Measurements from ENCODE around the gene DIAPH2.

Gene DIAPH2

DNA sequence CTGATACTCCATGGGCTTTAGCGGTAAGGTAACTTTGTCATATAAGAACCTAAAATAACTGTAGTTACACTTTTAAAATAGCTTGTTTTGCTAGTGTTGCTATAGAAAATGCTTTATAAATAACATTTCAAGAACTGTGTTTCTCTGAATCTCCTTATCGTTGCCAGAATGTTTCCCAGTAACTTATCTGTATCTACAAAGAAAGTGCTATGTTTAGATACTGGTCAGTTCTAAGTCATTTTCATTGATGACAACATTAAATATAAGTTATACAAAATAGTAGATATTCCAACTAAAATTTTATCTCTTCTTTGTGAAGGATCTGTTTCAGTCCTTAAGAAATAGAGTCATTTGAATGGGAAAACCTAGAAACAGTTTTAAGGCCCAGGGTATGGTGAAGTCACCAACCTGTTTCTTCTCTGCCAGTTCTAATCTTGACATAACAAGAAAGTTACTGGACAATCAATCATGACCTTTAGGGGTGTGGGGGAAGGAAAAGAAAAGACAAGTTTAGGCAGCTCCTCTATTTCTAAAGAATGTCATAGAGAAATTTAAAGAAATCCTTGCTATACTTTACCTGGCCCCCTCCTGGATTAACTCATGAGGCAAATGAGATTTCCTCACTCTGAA lies 625.0 kb downstream of the DIAPH2 start:
- DNase-seq (ENCODE audit: low spot score) = no peak

DNA sequence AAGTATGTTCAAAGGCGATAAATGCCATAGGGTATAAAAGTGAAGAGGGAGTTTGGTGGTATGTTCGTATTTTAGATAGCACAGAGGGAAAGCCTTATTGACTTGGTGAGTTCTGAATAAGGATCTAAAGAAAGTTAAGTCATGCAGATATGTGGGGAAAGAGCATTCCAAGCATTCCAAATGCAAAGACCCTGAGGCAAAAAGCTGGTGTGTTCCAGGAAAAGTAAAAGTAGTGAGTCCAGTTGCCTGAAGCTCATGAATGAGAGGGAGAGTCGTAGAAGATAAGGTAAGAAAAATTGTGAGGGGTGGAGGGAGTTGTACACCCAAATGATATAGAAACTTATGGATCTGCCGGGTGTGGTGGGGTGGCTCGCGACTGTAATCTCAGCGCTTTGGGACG lies 625.7 kb downstream of the DIAPH2 start:
- no peak for DNase-seq (ENCODE audit: low spot score)

DNA sequence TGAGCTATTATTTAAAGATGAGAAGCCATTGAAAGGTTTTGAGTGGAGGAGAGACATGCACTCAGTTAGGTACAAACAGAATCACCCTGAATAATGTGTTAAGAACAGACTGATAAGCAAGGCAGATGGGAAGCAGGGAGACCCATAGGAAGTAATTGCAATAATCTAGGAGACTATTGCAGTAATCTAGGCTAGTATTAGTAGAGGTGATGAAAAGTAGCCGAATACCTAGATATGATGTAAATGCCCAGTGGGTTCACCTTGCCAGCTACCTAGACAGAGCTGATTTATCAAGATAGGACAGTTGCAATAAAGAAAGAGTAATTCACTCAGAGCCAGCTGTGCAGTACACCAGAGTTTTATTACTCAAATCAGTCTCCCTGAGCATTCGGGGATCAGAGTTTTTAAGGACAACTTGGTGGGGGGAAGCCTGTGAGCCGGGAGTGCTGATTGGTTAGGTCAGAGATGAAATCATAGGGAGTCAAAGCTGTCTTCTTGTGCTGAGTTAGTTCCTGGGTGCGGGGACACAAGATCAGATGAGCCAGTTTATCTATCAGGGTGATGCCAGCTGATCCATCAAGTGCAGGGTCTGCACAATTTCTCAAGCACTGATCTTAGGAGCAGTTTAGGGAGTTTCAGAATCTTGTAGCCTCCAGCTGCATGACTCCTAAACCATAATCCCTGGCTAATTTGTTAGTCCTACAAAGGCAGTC lies 626.6 kb downstream of the DIAPH2 start:
- DNase-seq (ENCODE audit: low spot score) = no peak

DNA sequence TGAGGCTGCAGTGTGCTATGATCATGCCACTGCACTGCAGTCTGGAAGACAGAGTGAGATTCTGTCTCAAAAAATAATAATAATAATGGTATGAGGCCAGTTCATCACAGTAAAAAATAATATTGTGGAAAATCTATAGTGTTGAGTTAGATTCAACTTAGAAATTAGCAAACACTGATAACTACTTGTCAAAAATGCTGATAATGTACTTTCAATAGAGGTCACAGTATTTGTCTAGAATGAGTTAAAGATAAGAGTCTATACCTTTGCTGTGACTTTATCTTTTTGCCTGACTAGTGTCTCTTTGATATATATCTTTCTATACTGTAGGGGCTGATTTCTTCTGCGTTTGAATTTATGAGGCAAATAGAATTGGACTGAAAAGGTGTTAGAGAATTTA lies 629.7 kb downstream of the DIAPH2 start:
- no peak for DNase-seq (ENCODE audit: low spot score)

DNA sequence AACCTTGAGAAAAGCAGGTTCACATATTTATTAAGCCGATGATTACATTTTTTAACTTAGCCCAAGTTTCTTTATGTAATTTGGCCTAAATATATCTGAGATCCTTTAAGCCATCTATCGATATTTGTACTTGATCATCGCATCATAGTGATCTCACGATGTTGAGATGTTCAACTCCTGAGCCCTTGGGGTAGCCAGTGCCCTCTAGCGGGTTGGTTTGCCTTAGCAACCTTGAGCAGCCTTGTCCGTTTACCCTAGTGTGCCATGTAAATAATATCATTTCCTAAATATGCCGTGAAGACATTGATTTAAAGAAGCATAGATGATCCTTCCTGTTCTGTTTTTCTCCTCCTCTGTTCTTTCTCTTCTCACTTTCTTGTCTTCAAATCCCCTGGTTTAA lies 631.3 kb downstream of the DIAPH2 start:
- no peak for DNase-seq (ENCODE audit: low spot score)

DNA sequence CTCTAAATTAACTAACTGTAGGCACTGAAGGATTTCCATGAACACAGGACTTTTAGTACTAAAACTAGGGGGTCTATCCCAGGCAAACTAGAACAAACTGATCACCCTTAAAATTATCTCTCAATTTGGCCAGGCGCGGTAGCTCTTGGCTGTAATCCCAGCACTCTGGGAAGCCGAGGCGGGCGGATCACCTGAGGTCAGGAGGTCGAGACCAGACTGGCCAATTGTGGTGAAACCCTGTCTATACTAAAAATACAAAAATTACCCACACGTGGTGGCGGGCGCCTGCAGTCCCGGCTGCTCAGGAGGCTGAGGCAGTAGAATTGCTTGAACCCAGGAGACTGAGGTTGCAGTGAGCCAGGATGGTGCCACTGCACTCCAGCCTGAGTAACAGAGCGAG lies 635.7 kb downstream of the DIAPH2 start:
- DNase-seq (ENCODE audit: low spot score) = no peak

DNA sequence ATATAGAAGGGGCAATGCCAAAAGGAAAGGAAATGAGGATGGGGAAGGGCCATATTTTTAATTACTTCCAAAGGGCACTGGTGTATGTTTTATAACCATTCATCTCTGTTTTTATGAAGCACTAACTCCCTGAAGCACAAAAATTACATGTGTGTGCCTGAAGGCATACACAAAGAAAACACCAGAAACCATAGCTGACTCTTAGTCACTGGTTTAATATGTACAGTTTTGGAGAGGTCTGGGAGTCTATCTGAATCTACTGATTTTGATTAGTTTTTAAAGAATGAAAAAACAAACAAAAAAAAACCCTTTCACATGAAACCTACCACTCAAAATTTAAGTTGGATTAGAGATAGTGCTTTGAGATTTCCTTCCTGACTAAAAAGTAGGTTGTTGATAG lies 637.8 kb downstream of the DIAPH2 start:
- DNase-seq (ENCODE audit: low spot score) = no peak

DNA sequence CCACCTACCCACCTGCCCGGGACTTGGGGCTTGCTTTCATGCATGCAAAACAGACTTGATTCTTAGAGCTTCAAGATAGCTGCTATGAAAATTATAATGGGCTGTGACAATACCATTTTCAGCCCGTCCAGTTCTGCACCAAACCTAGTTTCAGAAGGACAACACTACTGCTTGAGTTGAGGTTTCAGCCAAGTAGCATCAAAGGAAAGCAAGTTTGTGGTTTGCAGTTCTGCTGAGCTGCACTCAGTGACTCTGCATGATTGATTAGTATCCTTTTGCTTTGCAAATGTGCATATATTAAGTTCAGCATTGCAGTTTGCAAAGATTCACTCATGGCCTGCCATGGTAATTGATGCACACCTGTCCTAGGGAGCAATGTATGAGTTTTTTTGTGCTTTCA lies 641.8 kb downstream of the DIAPH2 start:
- no peak for DNase-seq (ENCODE audit: low spot score)

DNA sequence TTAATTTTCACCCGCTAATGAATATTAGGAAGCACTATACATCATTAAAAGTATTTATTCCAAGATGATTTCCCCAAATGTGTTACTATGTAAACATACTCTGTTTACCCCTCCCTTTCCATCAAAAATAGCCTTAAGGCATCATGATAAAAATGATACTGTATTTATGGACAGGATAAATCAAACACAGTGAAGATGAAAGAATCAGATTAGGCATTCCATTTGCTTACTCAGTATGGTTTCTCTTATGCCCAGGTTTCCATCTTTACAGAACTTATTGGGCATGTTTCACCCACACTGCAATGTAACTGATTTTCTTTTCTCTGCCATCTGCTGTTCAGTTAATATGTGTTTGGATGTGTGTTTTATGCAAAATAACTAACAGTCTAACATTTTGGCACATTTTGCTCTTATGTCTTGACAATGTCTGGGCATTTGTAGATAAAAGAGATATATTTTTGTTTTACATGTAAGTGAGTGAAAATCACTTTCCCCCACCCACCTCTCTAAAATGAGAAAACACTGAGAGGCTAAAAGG lies 644.3 kb downstream of the DIAPH2 start:
- no peak for DNase-seq (ENCODE audit: low spot score)

DNA sequence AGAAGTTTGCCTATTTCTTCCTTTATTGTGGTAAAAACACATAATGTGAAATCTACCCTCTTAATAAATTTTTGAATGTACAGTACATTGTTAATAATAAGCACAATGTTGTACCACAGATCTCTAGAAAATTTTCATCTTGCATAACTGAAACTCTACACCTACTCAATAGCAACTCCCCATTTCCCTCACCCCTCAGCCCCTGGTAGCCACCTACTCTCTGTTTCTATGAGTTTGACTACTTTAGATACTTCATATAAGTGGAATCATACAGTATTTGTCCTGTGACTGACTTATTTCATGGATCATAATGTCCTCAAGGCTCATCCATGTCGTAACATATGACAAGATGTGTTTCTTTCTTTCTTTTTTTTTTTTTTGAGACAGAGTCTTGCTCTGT lies 645.5 kb downstream of the DIAPH2 start:
- DNase-seq (ENCODE audit: low spot score) = no peak

DNA sequence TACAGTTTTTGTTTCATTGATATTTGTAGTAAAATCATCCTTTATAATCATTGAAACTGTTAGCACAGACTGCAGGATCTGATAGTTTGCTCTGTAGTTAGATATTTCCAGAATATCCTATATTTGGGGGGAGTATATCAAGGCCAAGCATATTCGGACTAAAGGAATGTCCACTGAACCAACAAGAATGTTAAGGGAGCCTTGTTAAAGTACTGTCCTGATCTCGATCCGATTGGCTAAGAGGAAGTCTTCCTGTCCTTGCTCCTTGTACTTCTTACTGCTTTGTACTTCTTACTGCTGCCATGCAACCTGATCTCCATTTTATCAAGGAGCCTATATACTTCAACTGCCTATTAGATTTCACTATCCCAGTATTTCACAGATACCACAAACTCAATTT lies 648.3 kb downstream of the DIAPH2 start:
- no peak for DNase-seq (ENCODE audit: low spot score)

DNA sequence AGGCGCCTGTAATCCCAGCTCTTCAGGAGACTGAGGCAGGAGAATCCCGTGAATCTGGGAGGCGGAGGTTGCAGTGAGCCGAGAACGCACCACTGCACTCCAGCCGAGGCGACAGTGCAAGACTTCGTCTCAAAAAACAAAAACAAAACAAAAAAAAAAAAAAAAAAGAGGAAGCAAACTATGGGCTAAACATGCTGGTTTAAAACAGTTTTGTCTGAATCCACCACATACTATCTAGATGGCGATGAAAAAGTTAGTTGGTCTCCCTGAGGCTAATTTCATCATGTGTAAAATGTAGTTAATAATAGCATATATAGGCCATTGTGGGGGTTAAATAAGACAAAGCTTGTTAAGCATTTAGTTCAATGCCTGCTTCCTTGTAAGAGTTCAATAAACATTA lies 650.2 kb downstream of the DIAPH2 start:
- DNase-seq (ENCODE audit: low spot score) = no peak

DNA sequence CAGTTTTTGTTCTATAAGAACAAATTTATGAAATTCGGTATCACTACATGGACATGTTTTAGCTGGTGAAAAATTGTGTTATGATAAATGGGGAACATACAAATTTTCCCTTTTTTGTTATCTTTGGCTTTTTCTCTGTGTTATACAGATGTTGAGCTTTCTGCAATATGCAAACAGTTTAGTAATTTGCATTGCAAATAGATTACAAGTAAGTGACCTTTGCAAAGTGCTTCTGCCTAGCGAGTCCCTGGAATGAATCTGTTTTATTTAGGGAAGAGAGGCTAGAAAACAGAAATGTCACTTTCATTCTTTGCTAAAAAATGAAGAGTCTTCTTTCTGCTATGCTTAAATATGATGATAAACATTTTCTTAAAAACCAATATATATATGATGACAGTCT lies 660.1 kb downstream of the DIAPH2 start:
- DNase-seq (ENCODE audit: low spot score) = no peak

DNA sequence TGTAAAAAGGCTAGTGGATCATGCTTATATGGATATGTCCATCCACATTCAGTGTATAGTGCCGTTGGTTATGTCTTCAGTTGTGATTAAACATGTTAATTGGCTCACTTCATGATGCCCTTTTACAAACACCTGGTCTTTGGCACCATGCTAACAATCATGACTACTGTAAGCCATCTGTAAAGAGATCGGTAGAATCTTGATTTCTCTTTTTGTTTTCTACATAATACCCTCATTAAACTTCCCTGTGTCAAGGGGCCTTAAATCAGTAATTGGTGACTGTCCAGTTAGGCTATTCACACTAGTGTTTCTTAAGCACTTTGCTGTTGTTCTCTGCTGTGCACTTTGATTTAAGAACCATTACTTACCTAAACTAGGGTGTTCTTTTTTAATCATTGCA lies 674.3 kb downstream of the DIAPH2 start:
- DNase-seq (ENCODE audit: low spot score) = no peak

DNA sequence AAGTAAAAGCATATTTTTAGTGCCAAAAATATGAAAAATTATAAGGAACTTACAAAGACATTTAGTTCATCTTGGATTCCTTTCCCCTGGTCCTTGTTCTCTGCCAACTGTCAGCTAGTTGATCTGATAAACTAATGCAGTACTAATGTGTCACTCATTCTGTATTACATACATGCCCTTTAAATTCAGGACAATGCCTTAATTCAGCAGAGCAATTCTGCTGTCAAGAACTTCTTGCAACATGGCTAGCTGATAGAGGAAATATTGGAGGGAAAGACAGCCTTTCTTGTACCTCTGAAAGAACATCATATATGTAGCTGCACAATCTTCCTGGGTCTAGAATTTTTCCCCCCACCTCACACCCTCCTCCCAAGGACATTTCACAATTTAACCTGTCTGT lies 679.2 kb downstream of the DIAPH2 start:
- no peak for DNase-seq (ENCODE audit: low spot score)

DNA sequence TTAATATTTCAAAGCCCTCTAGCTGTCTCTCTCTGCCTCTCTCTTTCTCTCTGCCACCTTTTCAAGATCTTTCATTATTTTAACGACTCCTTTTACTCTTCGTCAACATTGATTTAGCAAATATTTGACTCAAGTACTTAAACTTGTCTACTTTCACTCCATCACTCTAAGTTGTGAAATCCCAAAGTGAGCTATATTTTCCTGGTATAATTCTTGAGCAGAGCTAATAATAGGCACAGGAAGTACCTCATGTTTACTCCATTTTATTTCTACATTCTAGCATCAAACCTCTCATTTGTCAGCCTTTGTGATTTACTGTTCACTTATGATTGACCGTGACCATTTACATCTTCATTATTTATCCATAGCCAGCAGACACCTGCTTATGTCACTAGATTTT lies 681.6 kb downstream of the DIAPH2 start:
- DNase-seq (ENCODE audit: low spot score) = no peak

DNA sequence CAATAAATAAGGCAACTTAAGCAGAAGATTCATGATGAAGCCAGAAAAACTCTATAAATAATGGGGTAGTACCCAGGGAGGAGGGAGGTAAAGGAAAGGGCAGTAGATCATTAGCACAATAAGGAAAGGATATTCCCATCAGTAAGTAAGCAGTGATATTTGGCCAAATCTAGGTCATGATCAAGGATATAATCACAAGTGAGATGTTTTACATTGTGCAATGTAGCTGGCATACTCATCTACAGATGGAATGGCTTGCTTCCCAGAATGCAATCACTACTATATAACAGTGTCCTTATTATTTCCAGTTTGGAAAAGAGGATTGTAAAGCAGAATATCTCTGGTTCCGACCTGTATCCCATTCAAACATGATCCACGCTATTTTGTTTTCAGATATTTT lies 682.5 kb downstream of the DIAPH2 start:
- no peak for DNase-seq (ENCODE audit: low spot score)

DNA sequence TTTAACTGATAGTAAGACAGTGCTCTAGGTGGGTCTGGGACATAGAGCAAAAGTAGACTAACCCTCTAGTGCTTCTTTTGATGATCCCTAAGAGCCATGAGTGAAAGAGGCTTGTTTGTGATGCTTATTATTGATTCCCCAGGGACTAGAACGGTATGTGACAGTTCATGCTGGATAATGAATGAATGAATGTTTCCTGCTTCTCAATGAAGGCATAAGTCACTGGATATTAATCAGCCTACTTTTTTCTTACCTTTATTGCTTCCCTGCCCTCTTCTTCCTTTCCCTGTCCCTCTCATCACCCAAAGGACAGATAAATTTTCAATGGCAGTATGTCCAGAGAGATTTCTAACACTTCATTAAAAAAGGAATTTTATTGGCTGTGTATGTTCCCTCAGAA lies 685.3 kb downstream of the DIAPH2 start:
- no peak for DNase-seq (ENCODE audit: low spot score)

DNA sequence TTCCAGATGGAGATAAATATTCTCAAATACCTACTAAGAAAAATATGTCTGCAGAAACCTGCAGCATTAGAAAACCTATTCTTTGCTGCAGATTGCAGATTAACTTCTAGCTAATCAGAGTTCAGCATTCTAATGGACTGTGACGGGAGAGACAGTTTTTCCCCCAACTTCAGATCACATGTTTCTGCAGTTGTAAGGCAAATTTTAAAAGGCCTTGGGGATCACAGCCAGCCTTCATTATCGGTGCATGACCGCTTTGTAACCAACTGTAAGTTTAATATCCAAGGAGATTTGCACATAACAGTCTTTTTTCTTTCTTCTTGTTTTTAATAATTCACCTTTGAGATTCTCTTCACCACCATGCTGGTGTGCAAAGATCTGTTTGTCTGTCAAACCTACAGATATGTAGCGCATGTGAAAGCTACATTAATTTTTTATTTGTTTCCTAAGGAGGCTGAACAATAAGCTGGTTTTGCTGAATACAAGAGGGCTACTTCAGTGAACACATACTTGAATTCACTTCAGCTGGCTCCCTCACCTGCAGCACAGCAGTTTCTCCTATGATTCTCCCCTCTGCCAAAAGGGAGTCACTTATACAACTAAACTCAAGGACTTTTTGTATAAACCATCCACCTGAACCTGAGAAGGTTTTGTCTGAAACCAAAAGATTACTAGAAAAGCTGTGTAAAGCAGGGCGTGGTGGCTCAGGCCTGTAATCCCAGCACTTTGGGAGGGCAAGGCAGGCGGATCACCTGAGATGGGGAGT lies 687.5 kb downstream of the DIAPH2 start:
- no peak for DNase-seq (ENCODE audit: low spot score)

DNA sequence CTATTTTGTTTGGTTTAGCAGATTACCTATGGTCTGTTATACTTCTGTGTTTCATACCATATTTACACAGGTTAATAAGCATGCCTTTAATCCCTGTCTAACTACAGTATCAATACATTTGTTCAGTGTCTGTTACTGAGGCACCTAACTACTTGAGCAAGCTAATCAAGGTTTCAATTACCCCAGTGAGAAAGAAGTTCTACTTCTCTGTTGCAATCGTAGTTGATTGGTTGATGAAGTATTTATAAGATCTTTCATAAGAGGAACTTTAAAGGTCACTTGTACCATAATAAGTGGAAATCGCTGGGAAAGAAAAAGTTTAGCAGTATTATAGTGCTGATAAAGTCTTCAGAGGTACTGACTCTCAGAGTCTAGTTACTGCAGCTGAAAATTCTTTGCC lies 689.6 kb downstream of the DIAPH2 start:
- no peak for DNase-seq (ENCODE audit: low spot score)

DNA sequence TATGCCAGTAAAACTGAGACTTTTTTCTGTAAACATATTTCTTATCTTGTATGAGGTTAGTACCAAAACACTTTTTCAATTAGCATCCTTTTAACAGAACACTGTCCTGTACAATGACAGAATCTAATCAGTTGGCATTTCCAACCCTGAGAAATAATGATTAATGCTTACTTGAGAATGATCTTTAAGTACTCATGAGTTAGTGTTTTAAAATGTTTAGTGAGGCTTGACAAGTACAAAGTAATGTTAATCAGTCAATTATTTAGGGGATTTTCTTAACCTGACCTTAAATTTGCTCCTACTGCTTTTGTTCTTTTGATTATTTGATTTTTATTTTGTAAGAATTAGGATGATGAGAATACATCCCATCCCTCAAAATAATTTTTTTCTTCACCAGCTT lies 695.6 kb downstream of the DIAPH2 start:
- no peak for DNase-seq (ENCODE audit: low spot score)

DNA sequence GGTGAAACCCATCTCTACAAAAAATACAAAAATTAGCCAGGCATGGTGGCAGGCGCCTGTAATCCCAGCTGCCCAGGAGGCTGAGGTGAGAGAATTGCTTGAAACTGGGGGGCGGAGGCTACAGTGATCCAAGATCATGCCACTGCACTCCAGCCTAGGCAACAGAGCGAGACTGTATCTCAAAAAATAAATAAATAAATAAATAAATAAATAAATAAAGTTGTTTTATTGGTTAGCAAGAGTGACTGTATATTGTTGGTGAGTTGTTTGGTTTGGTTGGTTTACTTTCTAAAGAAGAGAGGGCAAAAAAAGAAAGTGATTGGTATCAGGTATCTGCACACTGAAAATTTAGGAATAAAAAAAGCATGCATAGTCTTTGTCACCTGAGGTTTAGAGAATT lies 700.0 kb downstream of the DIAPH2 start:
- no peak for DNase-seq (ENCODE audit: low spot score)

DNA sequence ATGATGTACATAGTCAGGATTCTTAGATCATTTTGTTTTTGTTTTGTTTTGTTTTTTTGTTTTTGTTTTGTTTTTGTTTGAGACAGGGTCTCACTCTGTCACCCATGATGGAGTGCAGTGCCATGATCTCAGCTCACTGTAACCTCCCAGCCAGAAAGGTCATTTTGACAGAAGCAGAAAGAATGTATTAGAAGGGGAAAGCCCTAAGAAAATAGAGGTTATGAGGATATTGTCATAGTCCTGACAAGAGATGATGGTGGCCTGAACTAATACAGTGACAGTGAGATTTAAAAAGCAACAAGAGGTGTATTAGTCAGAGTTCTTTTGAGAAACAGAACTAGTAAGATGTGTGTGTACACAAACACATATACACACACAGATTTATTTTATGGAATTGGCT lies 702.4 kb downstream of the DIAPH2 start:
- no peak for DNase-seq (ENCODE audit: low spot score)
